Activated naive CD8-positive, alpha-beta T cell treated with anti-CD3 and anti-CD28 coated beads, Interleukin-2, amount 50 U/mL, for 24 hours (primary cell): ENCODE data around the gene MAB21L4.

Experiments used
- ATAC-seq: fragments of 150-1000 bp; cut with Tn5 transposase; one replicate; pipeline ENCODE4 v1.10.0; 2021
- DNase-seq: peaks from one replicate; pipeline ENCODE4 v3.0.0; 2021
- H3K27ac Mint-ChIP-seq: one replicate; pipeline ENCODE4 v1.8.0; 2021; ENCODE audit warnings: mild to moderate bottlenecking, mixed read lengths
- H3K27me3 Mint-ChIP-seq: one replicate; pipeline ENCODE4 v1.8.0; 2021; ENCODE audit warnings: mixed read lengths
- H3K36me3 Mint-ChIP-seq: one replicate; pipeline ENCODE4 v1.8.0; 2021; ENCODE audit warnings: low read depth, mixed read lengths
- H3K4me1 Mint-ChIP-seq: one replicate; pipeline ENCODE4 v1.8.0; 2021; ENCODE audit warnings: mixed read lengths
- H3K4me3 Mint-ChIP-seq: one replicate; pipeline ENCODE4 v1.8.0; 2021; ENCODE audit warnings: mild to moderate bottlenecking, moderate library complexity, mixed read lengths
- H3K9me3 Mint-ChIP-seq: one replicate; pipeline ENCODE4 v1.8.0; 2021; ENCODE audit warnings: mixed read lengths

Gene MAB21L4

DNA sequence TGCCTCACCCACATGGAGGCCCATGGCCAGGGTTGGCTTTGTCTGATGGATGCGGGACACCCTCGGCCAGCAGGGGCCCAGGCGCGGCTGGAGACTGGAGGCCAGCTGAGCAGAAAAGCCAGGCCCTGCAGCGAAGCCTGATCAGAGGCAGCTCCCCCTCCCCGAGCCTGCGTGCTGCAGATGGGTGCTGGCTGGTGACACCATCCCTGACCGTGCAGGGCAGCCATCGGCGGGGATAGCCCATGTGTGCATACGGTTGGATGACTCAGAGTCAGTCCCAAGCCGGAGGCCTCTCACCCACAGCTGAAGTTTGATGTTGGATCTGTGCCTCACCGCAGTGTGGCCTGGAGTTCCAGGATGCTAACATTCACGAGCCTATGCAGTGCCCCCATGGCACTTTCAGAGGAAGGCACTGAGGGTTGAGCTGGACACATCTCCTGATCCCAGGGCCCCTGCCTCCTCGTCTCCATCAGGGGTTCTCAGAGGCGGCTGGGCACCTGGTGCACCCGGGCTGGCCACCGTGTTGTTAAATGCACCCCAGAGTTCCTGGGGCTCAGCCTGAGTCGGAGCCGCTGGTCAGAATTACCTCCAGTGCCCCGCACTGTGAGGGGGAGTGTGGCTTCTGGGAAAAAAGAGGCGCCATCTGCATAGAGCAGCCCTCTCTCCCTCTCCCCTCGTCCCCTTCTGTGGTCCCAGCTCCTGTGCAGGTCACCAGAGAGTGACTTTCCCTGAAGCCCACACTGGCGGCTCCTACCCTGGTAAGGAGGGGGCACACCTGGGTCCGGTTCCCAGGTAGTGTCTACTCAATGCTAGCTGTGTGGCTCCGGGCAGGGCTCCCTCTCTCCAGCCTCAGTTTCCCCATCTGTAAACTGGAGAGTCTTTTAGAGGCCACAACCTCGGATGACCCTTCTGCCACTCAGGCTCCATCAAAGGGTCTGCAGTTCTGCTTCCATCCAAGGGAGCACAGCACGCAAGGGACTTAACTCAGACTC, 56.5 kb downstream of the MAB21L4 start:
- Mint-ChIP-seq H3K4me3 (no peak overlapping the region), H3K9me3 (no peaks in the 10 kb centered on the region), H3K27ac (no peak overlapping the region), H3K36me3 (no peaks in the 10 kb centered on the region), H3K27me3 (peaks cover 3% of the 10 kb centered on the region), H3K4me1 (no peaks in the 10 kb centered on the region)
- no peak for DNase-seq
- no peak for ATAC-seq

DNA sequence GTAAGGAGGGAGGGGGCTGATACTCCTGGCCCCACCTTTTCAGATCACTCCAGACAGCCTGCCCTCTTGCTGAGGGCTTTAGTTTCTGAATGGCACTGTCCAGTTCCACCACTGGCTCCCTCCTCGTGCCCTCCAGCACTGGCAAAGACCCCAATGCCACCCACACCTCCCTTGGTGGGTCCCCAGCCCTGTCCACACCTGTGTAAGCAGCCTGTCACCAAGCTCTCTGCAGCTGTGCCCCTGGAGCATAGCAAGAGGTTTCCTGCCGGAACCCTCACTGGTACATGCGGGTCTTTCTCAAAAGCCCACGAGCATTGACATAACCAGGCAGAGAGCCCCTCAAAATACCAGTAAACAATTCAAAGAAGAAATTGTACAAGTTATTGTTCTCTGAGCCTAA, 58.3 kb downstream of the MAB21L4 start:
- H3K4me3 Mint-ChIP-seq = no peak overlapping the region
- DNase-seq (no peak), ATAC-seq (no peak)
- no peaks in the 10 kb centered on the region for H3K36me3 Mint-ChIP-seq
- H3K27ac Mint-ChIP-seq = no peak overlapping the region
- peaks cover 3% of the 10 kb centered on the region for H3K27me3 Mint-ChIP-seq
- H3K4me1 Mint-ChIP-seq = no peaks in the 10 kb centered on the region
- H3K9me3 Mint-ChIP-seq = no peaks in the 10 kb centered on the region

DNA sequence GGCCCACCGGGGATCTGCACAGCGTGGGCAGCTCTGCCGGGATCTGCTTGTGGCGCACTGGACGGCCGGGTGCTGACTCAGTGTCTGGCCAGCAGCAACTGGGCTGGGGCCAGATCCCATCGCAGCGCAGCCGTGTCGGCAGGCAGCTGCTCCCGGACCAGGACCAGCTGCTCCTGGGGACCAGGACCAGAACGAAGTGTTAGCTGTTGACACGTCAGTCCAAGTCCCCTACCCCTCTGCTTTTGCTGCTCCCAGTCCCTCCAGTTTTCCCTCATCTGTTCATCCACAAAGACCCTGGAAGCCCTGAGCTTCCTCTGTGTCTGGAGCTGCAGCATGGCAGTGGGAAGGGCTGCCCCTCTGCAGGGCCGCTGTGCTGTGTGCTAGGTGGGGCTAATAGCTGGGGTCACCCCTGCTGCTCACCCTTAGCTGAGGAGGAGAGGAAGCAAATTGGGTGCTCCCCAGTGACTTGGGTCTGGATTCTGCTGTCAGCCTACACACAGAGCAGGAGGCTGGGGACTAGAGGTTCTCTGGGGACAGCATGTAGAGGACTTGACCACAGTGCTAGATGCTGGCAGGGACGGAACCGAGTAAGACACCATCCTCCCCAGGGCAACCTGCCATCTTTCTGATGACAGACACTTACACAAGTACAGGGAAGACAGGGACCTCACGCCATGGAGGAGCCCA, 59.0 kb downstream of the MAB21L4 start:
- no peak for ATAC-seq
- Mint-ChIP-seq H3K4me3 (no peak overlapping the region), H3K27ac (no peak overlapping the region), H3K4me1 (peaks cover under 1% of the 10 kb centered on the region), H3K9me3 (no peaks in the 10 kb centered on the region), H3K27me3 (no peaks in the 10 kb centered on the region), H3K36me3 (no peaks in the 10 kb centered on the region)
- DNase-seq = no peak
